ENCODE measurements around the gene UQCC2. TPM values are rescaled to one million over a fixed set of nuclear protein-coding genes. Genes with fewer than 3 reads are reported as not detected.

The UQCC2 gene
- total RNA-seq, 2 experiments from 2014 or later = 64.9 to 85.3 TPM

DNA sequence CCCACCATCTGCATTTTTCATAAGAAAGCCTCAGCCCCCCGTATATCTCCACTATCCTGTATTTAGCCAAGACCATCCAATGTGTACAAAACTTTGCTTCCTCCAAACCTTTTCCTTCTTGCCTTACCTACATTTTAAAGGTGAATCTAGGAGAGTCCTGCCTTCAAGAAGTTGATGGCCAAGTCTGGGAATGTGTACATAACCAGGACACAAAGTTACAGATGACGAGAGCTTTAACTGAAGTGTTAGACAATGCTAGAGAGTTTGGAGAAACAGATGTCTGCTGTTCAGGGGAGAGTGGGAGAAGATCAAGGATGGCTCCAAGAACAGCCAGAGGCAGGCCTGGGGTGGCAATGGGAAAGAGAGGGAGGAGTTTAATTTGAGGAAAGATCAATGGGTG, 2.3 kb upstream of the UQCC2 start:
- POLR2A ChIA-PET = interaction anchor here (0.6 kb wide), 1 partner anchor 11 kb away, joined by 3 read pairs; no protein-coding TSS in a partner anchor
- intact Hi-C loops (cut with micrococcal nuclease; ENCODE audit: unreplicated experiment) = loop anchor here (2.0 to 5.0 kb wide), 3 partner anchors 49 to 319 kb away; no protein-coding TSS in a partner anchor

DNA sequence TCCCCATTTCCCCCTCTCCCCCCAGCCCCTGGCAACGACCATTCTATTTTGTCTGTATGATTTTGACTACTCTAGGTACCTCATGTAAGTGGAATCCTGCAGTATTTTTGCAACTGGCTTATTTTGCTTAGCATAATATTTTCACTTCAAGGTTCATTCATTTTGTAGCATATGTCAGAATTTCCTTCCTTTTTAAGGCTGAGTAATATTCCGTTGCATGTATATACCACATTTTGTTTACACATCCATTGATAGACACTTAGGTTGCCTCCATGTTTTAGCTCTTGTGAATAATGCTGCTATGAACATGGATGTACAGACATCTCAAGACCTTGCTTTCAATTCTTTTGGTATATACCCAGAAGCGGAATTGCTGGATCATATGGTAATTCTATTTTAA, 1.4 kb upstream of the UQCC2 start:
- H3K4me2 ChIP-seq (ENCODE audit: low read length) = no peak overlapping the region
- H4K20me1 ChIP-seq (ENCODE audit: insufficient read depth, low read length) = no peaks in the 10 kb centered on the region
- no peak overlapping the region for H3K4me3 ChIP-seq (ENCODE audit: low read depth, low read length, poor library complexity, severe bottlenecking)
- no peak overlapping the region for H2AFZ ChIP-seq (ENCODE audit: low read length)
- no peaks in the 10 kb centered on the region for H3K9me3 ChIP-seq (ENCODE audit: low read length)
- TF ChIP-seq, protein P1, sequence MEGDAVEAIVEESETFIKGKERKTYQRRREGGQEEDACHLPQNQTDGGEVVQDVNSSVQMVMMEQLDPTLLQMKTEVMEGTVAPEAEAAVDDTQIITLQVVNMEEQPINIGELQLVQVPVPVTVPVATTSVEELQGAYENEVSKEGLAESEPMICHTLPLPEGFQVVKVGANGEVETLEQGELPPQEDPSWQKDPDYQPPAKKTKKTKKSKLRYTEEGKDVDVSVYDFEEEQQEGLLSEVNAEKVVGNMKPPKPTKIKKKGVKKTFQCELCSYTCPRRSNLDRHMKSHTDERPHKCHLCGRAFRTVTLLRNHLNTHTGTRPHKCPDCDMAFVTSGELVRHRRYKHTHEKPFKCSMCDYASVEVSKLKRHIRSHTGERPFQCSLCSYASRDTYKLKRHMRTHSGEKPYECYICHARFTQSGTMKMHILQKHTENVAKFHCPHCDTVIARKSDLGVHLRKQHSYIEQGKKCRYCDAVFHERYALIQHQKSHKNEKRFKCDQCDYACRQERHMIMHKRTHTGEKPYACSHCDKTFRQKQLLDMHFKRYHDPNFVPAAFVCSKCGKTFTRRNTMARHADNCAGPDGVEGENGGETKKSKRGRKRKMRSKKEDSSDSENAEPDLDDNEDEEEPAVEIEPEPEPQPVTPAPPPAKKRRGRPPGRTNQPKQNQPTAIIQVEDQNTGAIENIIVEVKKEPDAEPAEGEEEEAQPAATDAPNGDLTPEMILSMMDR (conservative IDR thresholded peaks at IDR 0.05; ENCODE audit: low read length) = no peak
- TF ChIP-seq EZH2phosphoT487 (IDR thresholded peaks at IDR 0.05; ENCODE audit: borderline replicate concordance, low read depth, low read length) = no peak
- H3K79me2 ChIP-seq (ENCODE audit: insufficient read depth, low read depth, low read length) = peaks cover 20% of the 10 kb centered on the region
- ChIA-PET CTCF (ENCODE audit: unreplicated experiment) (no interaction called here), POLR2A (interaction anchor here (0.6 kb wide), 1 partner anchor 10 kb away, joined by 3 read pairs; no protein-coding TSS in a partner anchor)
- H3K9me2 ChIP-seq (ENCODE audit: insufficient read depth, low read length) = no peaks in the 10 kb centered on the region
- peaks cover 30% of the 10 kb centered on the region for H3K4me1 ChIP-seq (ENCODE audit: insufficient read depth, low read length, poor library complexity, severe bottlenecking)
- DNase-seq (ENCODE audit: low spot score) = no peak
- no TSS peak for BruUV-seq (replicated peaks)
- intact Hi-C loops (cut with micrococcal nuclease; ENCODE audit: unreplicated experiment) = loop anchor here (5.0 kb wide), 2 partner anchors 49 to 319 kb away; no protein-coding TSS in a partner anchor
- no peak overlapping the region for H3K27ac ChIP-seq (ENCODE audit: low read depth, low read length, poor library complexity, severe bottlenecking)
- peaks cover 28% of the 10 kb centered on the region for H3K36me3 ChIP-seq (ENCODE audit: insufficient read depth, low read length)

More for the DNA sequence above, 2.3 kb upstream of the UQCC2 start:
- peaks cover 20% of the 10 kb centered on the region for H3K36me3 ChIP-seq (ENCODE audit: insufficient read depth, low read length)
- peaks cover 29% of the 10 kb centered on the region for H3K4me1 ChIP-seq (ENCODE audit: insufficient read depth, low read length, poor library complexity, severe bottlenecking)
- no TSS peak for BruUV-seq (replicated peaks)
- H3K79me2 ChIP-seq (ENCODE audit: insufficient read depth, low read depth, low read length) = peaks cover 20% of the 10 kb centered on the region
- no peaks in the 10 kb centered on the region for H3K9me3 ChIP-seq (ENCODE audit: low read length)
- no peaks in the 10 kb centered on the region for H3K9me2 ChIP-seq (ENCODE audit: insufficient read depth, low read length)
- H3K4me3 ChIP-seq (ENCODE audit: low read depth, low read length, poor library complexity, severe bottlenecking) = no peak overlapping the region
- H4K20me1 ChIP-seq (ENCODE audit: insufficient read depth, low read length) = no peaks in the 10 kb centered on the region
- H3K27ac ChIP-seq (ENCODE audit: low read depth, low read length, poor library complexity, severe bottlenecking) = no peak overlapping the region
- H2AFZ ChIP-seq (ENCODE audit: low read length) = no peak overlapping the region
- TF ChIP-seq EZH2phosphoT487 (IDR thresholded peaks at IDR 0.05; ENCODE audit: borderline replicate concordance, low read depth, low read length) = no peak
- TF ChIP-seq, protein P1 (conservative IDR thresholded peaks at IDR 0.05; ENCODE audit: low read length) = no peak
- no peak for DNase-seq (ENCODE audit: low spot score)
- CTCF ChIA-PET (ENCODE audit: unreplicated experiment) = no interaction called here
- no peak overlapping the region for H3K4me2 ChIP-seq (ENCODE audit: low read length)
